HepG2 (cell line): ENCODE data around the gene CTTNBP2NL. TPM values are rescaled to one million over a fixed set of nuclear protein-coding genes. Genes with fewer than 3 reads are reported as not detected.
A peak's percentile ranks its signal among the peaks of the same experiment; 100 is the strongest.
"Not testable (repeated sequence)": the region's sequence is repeated elsewhere in the genome, so short reads cannot be mapped to it uniquely, and the experiment has no call there.

ENCODE experiments used
- ATAC-seq: fragments of 200-7000 bp; cut with Tn5 transposase; 3 replicates; pipeline ENCODE4 v1.9.1; 2020; ENCODE audit warnings: mild to moderate bottlenecking, moderate library complexity
- BruUV-seq: library from RNA; stranded (reverse); fragments of 400-500 nt; replicated peaks from 2 replicates; lab custom pipeline; 2021; lab: Mats Ljungman, UMichigan
- CTCF ChIA-PET: fragments of 300-600 bp; formaldehyde crosslinking; extraction: SDS; loops from one replicate; lab custom pipeline; 2021; ENCODE audit warnings: low total read pairs, inconsistent platforms, low intra/inter-chr PET ratio; lab: Yijun Ruan, JAX
- POLR2A ChIA-PET: fragments of 350-600 bp; sonication (Branson Sonifier 250); formaldehyde crosslinking; loops from one replicate; lab custom pipeline; 2020; ENCODE audit warnings: antibody characterized with exemption, inconsistent platforms; lab: Yijun Ruan, JAX
- DNase-seq: peaks from one replicate; pipeline ENCODE4 v3.0.0-alpha.2; 2015; ENCODE audit warnings: low spot score
- FAIRE-seq: peaks from 3 replicates; lab custom pipeline; 2011; peaks lifted over from hg19 to GRCh38; lab: Jason Lieb, UNC
- H2AFZ ChIP-seq: one replicate; pipeline ENCODE4 v1.6.1; 2011; ENCODE audit warnings: low read length, inconsistent platforms
- H3K27ac ChIP-seq: fragments of 300-600 bp; 3 replicates; pipeline ENCODE4 v1.8.0; 2011; ENCODE audit warnings: mixed run types, mild to moderate bottlenecking, mixed read lengths, low read length, inconsistent platforms; ENCODE audit not compliant: insufficient read depth; ENCODE audit errors: extremely low read length
- H3K27me3 ChIP-seq, 2 experiments: fragments of 200-600 bp in 1 of 2; 2 replicates in 1 of 2; 3 replicates in 1 of 2; pipeline versions ENCODE4 v1.6.0 to v1.8.0; 2011; ENCODE audit warnings: low read length in 2 of 2, mild to moderate bottlenecking in 2 of 2, moderate library complexity in 2 of 2, inconsistent platforms in 1 of 2; ENCODE audit not compliant: insufficient read depth in 2 of 2, control insufficient read depth in 1 of 2
- H3K36me3 ChIP-seq, 2 experiments: fragments of 200-600 bp in 1 of 2; replicated peaks in 1 of 2; 2 replicates in 1 of 2; 3 replicates in 1 of 2; pipeline versions ENCODE4 v1.5.1 to v1.8.0; 2011; ENCODE audit warnings: low read length in 2 of 2, inconsistent platforms in 1 of 2; ENCODE audit not compliant: insufficient read depth in 2 of 2, control insufficient read depth in 1 of 2
- H3K4me1 ChIP-seq: 2 replicates; pipeline ENCODE4 v1.5.1; 2012; ENCODE audit warnings: low read length, inconsistent platforms; ENCODE audit not compliant: insufficient read depth
- H3K4me2 ChIP-seq: 2 replicates; pipeline ENCODE4 v1.6.0; 2011; ENCODE audit warnings: low read depth, low read length, inconsistent platforms
- H3K4me3 ChIP-seq, 3 experiments: fragments of 200-600 bp in 1 of 3; sonication (generic), shearing (Covaris generic) in 1 of 3; replicated peaks in 1 of 3; 2 replicates each; pipeline ENCODE4 v1.5.1; 2011 to 2016; ENCODE audit warnings: low read length in 3 of 3, inconsistent platforms in 2 of 3, low read depth in 2 of 3, mild to moderate bottlenecking in 2 of 3, control low read depth in 1 of 3, mixed read lengths in 1 of 3; ENCODE audit not compliant: insufficient read depth in 1 of 3
- H3K79me2 ChIP-seq: one replicate; pipeline ENCODE4 v1.6.1; 2011; ENCODE audit warnings: low read length, inconsistent platforms; ENCODE audit not compliant: insufficient read depth
- H3K9ac ChIP-seq: 2 replicates; pipeline ENCODE4 v1.6.0; 2011; ENCODE audit warnings: mild to moderate bottlenecking, low read depth, low read length, inconsistent platforms; ENCODE audit not compliant: insufficient read depth
- H3K9me3 ChIP-seq: 2 replicates; pipeline ENCODE4 v1.5.1; 2012; ENCODE audit warnings: mild to moderate bottlenecking, low read length
- H4K20me1 ChIP-seq: 2 replicates; pipeline ENCODE4 v1.6.0; 2011; ENCODE audit warnings: inconsistent platforms, mild to moderate bottlenecking, low read length, moderate library complexity; ENCODE audit not compliant: insufficient read depth
- HDAC1 ChIP-seq: sonication (generic); formaldehyde crosslinking; IDR thresholded peaks from 2 replicates; pipeline ENCODE4 v1.5.1; 2020; ENCODE audit warnings: mild to moderate bottlenecking, missing genetic modification reagents
- HNF4G ChIP-seq, 2 experiments: sonication (generic) in 1 of 2; formaldehyde crosslinking in 1 of 2; IDR thresholded peaks; 2 replicates each; pipeline versions ENCODE4 v1.4.0 to v1.6.1; 2011 to 2020; ENCODE audit warnings: borderline replicate concordance in 2 of 2, low read depth in 2 of 2, mild to moderate bottlenecking in 2 of 2, low read length in 1 of 2, missing genetic modification reagents in 1 of 2, moderate library complexity in 1 of 2
- IRF2 ChIP-seq: IDR thresholded peaks from 2 replicates; pipeline ENCODE4 v1.6.1; 2018; ENCODE audit warnings: missing genetic modification reagents, missing compliant biosample characterization
- KLF12 ChIP-seq: sonication (generic); formaldehyde crosslinking; IDR thresholded peaks from 2 replicates; pipeline ENCODE4 v1.4.0; 2020; ENCODE audit warnings: missing genetic modification reagents, borderline replicate concordance
- SP5 ChIP-seq: IDR thresholded peaks from 2 replicates; pipeline ENCODE4 v1.6.1; 2016; ENCODE audit warnings: low read depth, borderline replicate concordance
- SRSF4 ChIP-seq: fragments of 200-400 bp; formaldehyde crosslinking; IDR thresholded peaks from one replicate; pipeline ENCODE4 v1.6.1; 2018; ENCODE audit warnings: mild to moderate bottlenecking, low read depth, low read length, moderate library complexity; ENCODE audit not compliant: poor library complexity, severe bottlenecking
- ZNF234 ChIP-seq: sonication (generic); formaldehyde crosslinking; conservative IDR thresholded peaks from 2 replicates; pipeline ENCODE4 v1.5.1; 2020; ENCODE audit warnings: mild to moderate bottlenecking, missing genetic modification reagents
- WGBS: methylation state at CpG from one replicate; pipeline ENCODE4 v1.1.6; 2017; ENCODE audit warnings: low lambda C conversion rate; 5-methylcytosine and 5-hydroxymethylcytosine counted together
- in situ Hi-C: cut with HindIII; loops from 2 replicates; pipeline ENCODE4 v1.10.0; 2017; ENCODE audit warnings: low pct_unique_long_range_greater_than_20kb; ENCODE audit not compliant: extremely low pct_ligation_motif_present
- intact Hi-C: fragments of 100-400 bp; cut with micrococcal nuclease; formaldehyde crosslinking; loops from one replicate; pipeline ENCODE4 v1.10.0; 2022; ENCODE audit not compliant: unreplicated experiment
- polyA plus RNA-seq, 8 experiments: library from polyadenylated mRNA; depleted of rRNA in 3 of 8; stranded (reverse) in 7 of 8; unstranded in 1 of 8; fragments of >200 nt; fragmentation: Illumina TruSeq in 4 of 8; extraction: Trizol in 4 of 8; gene quantifications; 2 replicates each; pipeline versions ENCODE4 v1.2.1 to v1.2.3, GENCODE V29; 2011 to 2016; ENCODE audit warnings: low read depth in 4 of 8, missing spikeins in 1 of 8, mixed read lengths in 1 of 8; ENCODE audit not compliant: insufficient read depth in 1 of 8
- total RNA-seq, 5 experiments: library from RNA; depleted of rRNA; stranded (reverse); fragments of >200 nt; fragmentation: Illumina TruSeq; extraction: Trizol; gene quantifications; 2 replicates each; pipeline ENCODE4 v1.2.3, GENCODE V29; 2016; ENCODE audit warnings: low read depth in 1 of 5
- TF ChIP-seq, protein P1 (sequence below): sonication (generic); formaldehyde crosslinking; IDR thresholded peaks from 2 replicates; pipeline ENCODE4 v1.8.0; 2022; ENCODE audit warnings: missing genetic modification reagents, mild to moderate bottlenecking, borderline replicate concordance

Gene CTTNBP2NL
- total and polyA plus RNA-seq, 2 of the 13 experiments (the other 11 are each of a cell fraction or from before 2014, with no cell fraction given) = 2.1 to 4.1 TPM

DNA sequence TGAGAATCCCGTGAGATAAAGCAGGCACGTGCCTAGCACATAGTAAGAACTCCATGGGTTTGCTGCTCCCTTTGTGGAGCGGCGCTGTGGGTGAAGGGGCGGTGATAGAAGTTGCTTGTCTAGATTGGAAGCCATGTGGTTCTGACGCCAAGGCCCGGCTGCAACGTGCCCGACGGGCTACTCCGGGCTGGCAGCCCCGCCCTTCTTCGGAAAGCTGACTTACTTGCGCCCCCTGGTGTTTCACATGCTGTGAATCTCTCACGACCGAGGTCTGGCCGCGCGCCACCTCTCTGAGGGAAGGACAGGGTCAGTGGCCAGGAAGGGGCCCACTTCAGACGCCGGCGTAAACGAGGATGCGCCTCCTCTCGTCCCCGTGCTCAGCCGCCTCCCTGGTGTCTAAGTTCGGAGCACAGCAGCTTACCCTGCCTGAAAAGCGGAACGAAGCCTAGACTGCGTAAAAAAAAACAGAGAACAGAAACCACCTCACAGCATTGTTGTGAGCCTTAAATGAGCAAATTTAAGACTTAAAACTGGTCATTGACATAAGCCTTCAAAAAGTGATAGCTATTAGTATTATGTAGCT, 70.2 kb downstream of the CTTNBP2NL start (continued):
- no peak for TF ChIP-seq SRSF4
- TF ChIP-seq KLF12 (CRISPR knock-in tag) = peak; percentile 87
- peak; percentile 67 for TF ChIP-seq HDAC1 (CRISPR knock-in tag)
- peak; percentile 64; the same call in 1 of the 2 replicates for TF ChIP-seq IRF2 (CRISPR knock-in tag)
- peak; percentile 76; the same call in 1 of the 2 replicates for TF ChIP-seq SP5
- TF ChIP-seq, protein P1, sequence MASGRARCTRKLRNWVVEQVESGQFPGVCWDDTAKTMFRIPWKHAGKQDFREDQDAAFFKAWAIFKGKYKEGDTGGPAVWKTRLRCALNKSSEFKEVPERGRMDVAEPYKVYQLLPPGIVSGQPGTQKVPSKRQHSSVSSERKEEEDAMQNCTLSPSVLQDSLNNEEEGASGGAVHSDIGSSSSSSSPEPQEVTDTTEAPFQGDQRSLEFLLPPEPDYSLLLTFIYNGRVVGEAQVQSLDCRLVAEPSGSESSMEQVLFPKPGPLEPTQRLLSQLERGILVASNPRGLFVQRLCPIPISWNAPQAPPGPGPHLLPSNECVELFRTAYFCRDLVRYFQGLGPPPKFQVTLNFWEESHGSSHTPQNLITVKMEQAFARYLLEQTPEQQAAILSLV (CRISPR knock-in tag) = peak; percentile 56; the same call in 1 of the 2 replicates
- no peak for TF ChIP-seq HNF4G (IDR thresholded peaks at IDR 0.05; ENCODE audit: borderline replicate concordance, low read depth, low read length)
- TF ChIP-seq HNF4G (CRISPR knock-in tag; IDR thresholded peaks at IDR 0.05; ENCODE audit: borderline replicate concordance, low read depth) = no peak
- TF ChIP-seq ZNF234 (CRISPR knock-in tag) = no peak
- TF ChIP-seq, all 625 proteins: peak for 172

DNA sequence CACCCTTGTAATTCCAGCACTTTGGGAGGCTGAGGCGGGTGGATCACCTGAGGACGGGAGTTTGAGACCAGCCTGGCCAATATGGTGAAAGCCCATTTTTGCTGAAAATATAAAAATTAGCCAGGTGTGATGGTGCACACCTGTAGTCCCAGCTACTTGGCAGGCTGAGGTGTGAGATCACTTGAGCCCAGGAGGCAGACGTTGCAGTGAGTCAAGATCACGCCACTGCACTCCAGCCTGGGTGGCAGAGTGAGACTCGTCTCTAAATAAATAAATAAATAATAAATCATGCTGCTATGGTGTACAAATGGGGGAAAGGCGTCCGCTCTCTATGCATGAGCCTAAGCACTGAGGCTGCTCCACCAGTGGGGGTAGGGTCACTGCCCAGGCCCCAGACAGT, 74.3 kb downstream of the CTTNBP2NL start:
- FAIRE-seq, CTCF ChIA-PET, POLR2A ChIA-PET: not testable (repeated sequence)

More for the DNA sequence above, 74.3 kb downstream of the CTTNBP2NL start:
- in situ Hi-C loops, H3K36me3 ChIP-seq, H3K9me3 ChIP-seq, H3K27ac ChIP-seq, H3K79me2 ChIP-seq, H4K20me1 ChIP-seq, H2AFZ ChIP-seq, BruUV-seq, H3K9ac ChIP-seq, ATAC-seq, DNase-seq, H3K27me3 ChIP-seq, H3K4me3 ChIP-seq, intact Hi-C loops, H3K4me2 ChIP-seq: not testable (repeated sequence)
- H3K4me1 ChIP-seq = peaks cover 16% of the 10 kb centered on the region
- WGBS = 59% methylated on average over 7 of the region's 7 CpGs
